Endothelial cell of umbilical vein (primary cell): ENCODE measurements around the gene TNIK.

Experiments
- EZH2 ChIP-seq: IDR thresholded peaks from 2 replicates; pipeline ENCODE4 v1.6.1; 2012; ENCODE audit warnings: borderline replicate concordance, low read depth, mild to moderate bottlenecking, moderate library complexity, low read length, inconsistent platforms; ENCODE audit not compliant: severe bottlenecking
- JUN ChIP-seq: IDR thresholded peaks from 2 replicates; pipeline ENCODE4 v1.6.1; 2011; ENCODE audit warnings: borderline replicate concordance, low read depth; ENCODE audit not compliant: insufficient read length, insufficient read depth
- MYC ChIP-seq: IDR thresholded peaks from one replicate; pipeline ENCODE4 v1.6.1; 2011; ENCODE audit warnings: mild to moderate bottlenecking, low read depth, low read length
- POLR2A ChIP-seq: IDR thresholded peaks from 2 replicates; pipeline ENCODE4 v1.6.1; 2012; ENCODE audit warnings: low read depth, mild to moderate bottlenecking, control low read depth, low read length
- POLR2AphosphoS5 ChIP-seq: IDR thresholded peaks from 2 replicates; pipeline ENCODE4 v1.6.1; 2012; ENCODE audit warnings: low read depth, mild to moderate bottlenecking, control low read depth, low read length, moderate library complexity; ENCODE audit not compliant: insufficient read depth
- TF ChIP-seq, protein P1 (sequence below), 2 donors: IDR thresholded peaks; 1 replicate in 1 of 2; 2 replicates in 1 of 2; pipeline ENCODE4 v1.5.1; 2011; ENCODE audit warnings: low read length in 2 of 2, mild to moderate bottlenecking in 2 of 2, moderate library complexity in 2 of 2, control low read depth in 1 of 2, inconsistent platforms in 1 of 2, low read depth in 1 of 2; ENCODE audit not compliant: insufficient read depth in 1 of 2; ENCODE audit errors: extremely low read depth in 1 of 2
- TF ChIP-seq, protein P2 (sequence below): IDR thresholded peaks from 2 replicates; pipeline ENCODE4 v1.6.1; 2011; ENCODE audit not compliant: insufficient read depth, insufficient read length

GRCh38 chr3:171497468-171497867 lies 37.3 kb upstream of the TNIK start:
- TF ChIP-seq JUN (no peak), POLR2A (no peak), POLR2AphosphoS5 (no peak), MYC (no peak), EZH2 (no peak)
- TF ChIP-seq, protein P1, sequence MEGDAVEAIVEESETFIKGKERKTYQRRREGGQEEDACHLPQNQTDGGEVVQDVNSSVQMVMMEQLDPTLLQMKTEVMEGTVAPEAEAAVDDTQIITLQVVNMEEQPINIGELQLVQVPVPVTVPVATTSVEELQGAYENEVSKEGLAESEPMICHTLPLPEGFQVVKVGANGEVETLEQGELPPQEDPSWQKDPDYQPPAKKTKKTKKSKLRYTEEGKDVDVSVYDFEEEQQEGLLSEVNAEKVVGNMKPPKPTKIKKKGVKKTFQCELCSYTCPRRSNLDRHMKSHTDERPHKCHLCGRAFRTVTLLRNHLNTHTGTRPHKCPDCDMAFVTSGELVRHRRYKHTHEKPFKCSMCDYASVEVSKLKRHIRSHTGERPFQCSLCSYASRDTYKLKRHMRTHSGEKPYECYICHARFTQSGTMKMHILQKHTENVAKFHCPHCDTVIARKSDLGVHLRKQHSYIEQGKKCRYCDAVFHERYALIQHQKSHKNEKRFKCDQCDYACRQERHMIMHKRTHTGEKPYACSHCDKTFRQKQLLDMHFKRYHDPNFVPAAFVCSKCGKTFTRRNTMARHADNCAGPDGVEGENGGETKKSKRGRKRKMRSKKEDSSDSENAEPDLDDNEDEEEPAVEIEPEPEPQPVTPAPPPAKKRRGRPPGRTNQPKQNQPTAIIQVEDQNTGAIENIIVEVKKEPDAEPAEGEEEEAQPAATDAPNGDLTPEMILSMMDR (IDR thresholded peaks at IDR 0.05; ENCODE audit: extremely low read depth in 1 of 2, insufficient read depth in 1 of 2, low read depth in 1 of 2, low read length in 2 of 2), result no peak
- TF ChIP-seq, protein P2, sequence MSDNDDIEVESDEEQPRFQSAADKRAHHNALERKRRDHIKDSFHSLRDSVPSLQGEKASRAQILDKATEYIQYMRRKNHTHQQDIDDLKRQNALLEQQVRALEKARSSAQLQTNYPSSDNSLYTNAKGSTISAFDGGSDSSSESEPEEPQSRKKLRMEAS, result no peak
